Measurements from ENCODE around the gene STK32B.
A peak's percentile ranks its signal among the peaks of the same experiment; 100 is the strongest.
"Not testable (repeated sequence)": the region's sequence is repeated elsewhere in the genome, so short reads cannot be mapped to it uniquely, and the experiment has no call there.

The STK32B gene

GRCh38 chr4:5443976-5444802 lies 392.9 kb downstream of the STK32B start:
- not testable (repeated sequence) for H3K27ac ChIP-seq (ENCODE audit: low read depth, low read length); H4K12ac ChIP-seq (ENCODE audit: low read depth, low read length); H4K8ac ChIP-seq (ENCODE audit: low read depth, low read length); H3K9ac ChIP-seq (ENCODE audit: low read length); H3K79me2 ChIP-seq (ENCODE audit: control insufficient read depth, insufficient read depth, low read length, poor library complexity); H3K4me1 ChIP-seq (ENCODE audit: control insufficient read depth in 1 of 2, insufficient read depth in 2 of 2, low read length in 2 of 2); H4K91ac ChIP-seq (ENCODE audit: low read depth, low read length); H3K18ac ChIP-seq (ENCODE audit: low read length); H3K36me3 ChIP-seq (ENCODE audit: control insufficient read depth in 1 of 2, insufficient read depth in 2 of 2, low read length in 2 of 2); H3K4me2 ChIP-seq (ENCODE audit: low read length); H2AFZ ChIP-seq (ENCODE audit: insufficient read depth, low read length, poor library complexity); H2BK5ac ChIP-seq (ENCODE audit: low read depth, low read length, poor library complexity); H3K14ac ChIP-seq (ENCODE audit: low read length); H3K79me1 ChIP-seq (ENCODE audit: low read length); H2AK5ac ChIP-seq (ENCODE audit: low read length); H2BK12ac ChIP-seq (ENCODE audit: low read length); H3K4me3 ChIP-seq (ENCODE audit: low read depth, low read length); H3K27me3 ChIP-seq (ENCODE audit: insufficient read depth, low read length); H3K23ac ChIP-seq (ENCODE audit: low read length); DNase-seq; H2BK120ac ChIP-seq (ENCODE audit: insufficient read depth, low read length, poor library complexity); H3K9me3 ChIP-seq (ENCODE audit: insufficient read depth, low read depth, low read length); H3K4ac ChIP-seq (ENCODE audit: low read depth, low read length)
- no CpG with 5 or more reads among the region's 31 CpGs for WGBS (ENCODE audit: extremely low coverage, insufficient coverage, insufficient read length)

- peaks cover 2% of the 10 kb centered on the region for H3K79me2 ChIP-seq (ENCODE audit: control insufficient read depth, insufficient read depth, low read length, poor library complexity)
- H3K14ac ChIP-seq (ENCODE audit: low read length) = no peak overlapping the region
- H3K4me1 ChIP-seq (ENCODE audit: control insufficient read depth in 1 of 2, insufficient read depth in 2 of 2, low read length in 2 of 2) = no peaks in the 10 kb centered on the region
- no peaks in the 10 kb centered on the region for H3K27me3 ChIP-seq (ENCODE audit: insufficient read depth, low read length)
- no peaks in the 10 kb centered on the region for H3K9me3 ChIP-seq (ENCODE audit: insufficient read depth, low read depth, low read length)
- no peak overlapping the region for H2BK120ac ChIP-seq (ENCODE audit: insufficient read depth, low read length, poor library complexity)
- H2BK12ac ChIP-seq (ENCODE audit: low read length) = no peak overlapping the region
- H3K4ac ChIP-seq (ENCODE audit: low read depth, low read length) = no peak overlapping the region
- no peak for DNase-seq
- H4K91ac ChIP-seq (ENCODE audit: low read depth, low read length) = no peak overlapping the region
- H3K23ac ChIP-seq (ENCODE audit: low read length) = no peak overlapping the region
- no peak overlapping the region for H3K18ac ChIP-seq (ENCODE audit: low read length)
- no peak overlapping the region for H2BK5ac ChIP-seq (ENCODE audit: low read depth, low read length, poor library complexity)
- WGBS (ENCODE audit: extremely low coverage, insufficient coverage, insufficient read length) = no CpG with 5 or more reads among the region's 10 CpGs
- no peaks in the 10 kb centered on the region for H3K36me3 ChIP-seq (ENCODE audit: control insufficient read depth in 1 of 2, insufficient read depth in 2 of 2, low read length in 2 of 2)
- H4K8ac ChIP-seq (ENCODE audit: low read depth, low read length) = no peak overlapping the region
- no peak overlapping the region for H3K9ac ChIP-seq (ENCODE audit: low read length)
- no peak overlapping the region for H2AK5ac ChIP-seq (ENCODE audit: low read length)
- H3K4me3 ChIP-seq (ENCODE audit: low read depth, low read length) = no peak overlapping the region
- H3K27ac ChIP-seq (ENCODE audit: low read depth, low read length) = no peak overlapping the region
- no peak overlapping the region for H2AFZ ChIP-seq (ENCODE audit: insufficient read depth, low read length, poor library complexity)
- H4K12ac ChIP-seq (ENCODE audit: low read depth, low read length) = no peak overlapping the region
- no peaks in the 10 kb centered on the region for H3K79me1 ChIP-seq (ENCODE audit: low read length)
- no peak overlapping the region for H3K4me2 ChIP-seq (ENCODE audit: low read length)
These were observed 393.7 kb downstream of the STK32B start for GRCh38 chr4:5444918-5445517.

GRCh38 chr4:5446595-5447226 lies 395.4 kb downstream of the STK32B start:
- Histone ChIP-seq H2BK12ac (ENCODE audit: low read length) (peak overlapping the region; percentile 16), H2BK120ac (ENCODE audit: insufficient read depth, low read length, poor library complexity) (no peak overlapping the region), H3K27me3 (ENCODE audit: insufficient read depth, low read length) (no peaks in the 10 kb centered on the region), H3K4me3 (ENCODE audit: low read depth, low read length) (no peak overlapping the region), H3K9me3 (ENCODE audit: insufficient read depth, low read depth, low read length) (no peaks in the 10 kb centered on the region), H3K36me3 (ENCODE audit: control insufficient read depth in 1 of 2, insufficient read depth in 2 of 2, low read length in 2 of 2) (no peaks in the 10 kb centered on the region), H3K9ac (ENCODE audit: low read length) (no peak overlapping the region), H2BK5ac (ENCODE audit: low read depth, low read length, poor library complexity) (no peak overlapping the region), H2AFZ (ENCODE audit: insufficient read depth, low read length, poor library complexity) (no peak overlapping the region), H3K27ac (ENCODE audit: low read depth, low read length) (no peak overlapping the region), H3K23ac (ENCODE audit: low read length) (no peak overlapping the region), H3K14ac (ENCODE audit: low read length) (peak overlapping the region; percentile 8), H2AK5ac (ENCODE audit: low read length) (no peak overlapping the region), H3K79me2 (ENCODE audit: control insufficient read depth, insufficient read depth, low read length, poor library complexity) (peaks cover 2% of the 10 kb centered on the region), H3K79me1 (ENCODE audit: low read length) (no peaks in the 10 kb centered on the region), H3K4ac (ENCODE audit: low read depth, low read length) (no peak overlapping the region), H3K4me2 (ENCODE audit: low read length) (no peak overlapping the region), H4K91ac (ENCODE audit: low read depth, low read length) (no peak overlapping the region), H3K4me1 (ENCODE audit: control insufficient read depth in 1 of 2, insufficient read depth in 2 of 2, low read length in 2 of 2) (no peaks in the 10 kb centered on the region), H3K18ac (ENCODE audit: low read length) (no peak overlapping the region), H4K8ac (ENCODE audit: low read depth, low read length) (no peak overlapping the region), H4K12ac (ENCODE audit: low read depth, low read length) (no peak overlapping the region)
- WGBS (ENCODE audit: extremely low coverage, insufficient coverage, insufficient read length) = no CpG with 5 or more reads among the region's 17 CpGs
- DNase-seq = no peak

GRCh38 chr4:5447755-5448154 lies 396.5 kb downstream of the STK32B start:
- H3K9ac ChIP-seq (ENCODE audit: low read length) = no peak overlapping the region
- H3K79me1 ChIP-seq (ENCODE audit: low read length) = no peaks in the 10 kb centered on the region
- H3K79me2 ChIP-seq (ENCODE audit: control insufficient read depth, insufficient read depth, low read length, poor library complexity) = peaks cover 2% of the 10 kb centered on the region
- no peaks in the 10 kb centered on the region for H3K27me3 ChIP-seq (ENCODE audit: insufficient read depth, low read length)
- H2AFZ ChIP-seq (ENCODE audit: insufficient read depth, low read length, poor library complexity) = no peak overlapping the region
- no peaks in the 10 kb centered on the region for H3K36me3 ChIP-seq (ENCODE audit: control insufficient read depth in 1 of 2, insufficient read depth in 2 of 2, low read length in 2 of 2)
- no peaks in the 10 kb centered on the region for H3K4me1 ChIP-seq (ENCODE audit: control insufficient read depth in 1 of 2, insufficient read depth in 2 of 2, low read length in 2 of 2)
- no peak overlapping the region for H3K27ac ChIP-seq (ENCODE audit: low read depth, low read length)
- H3K14ac ChIP-seq (ENCODE audit: low read length) = no peak overlapping the region
- H2BK5ac ChIP-seq (ENCODE audit: low read depth, low read length, poor library complexity) = no peak overlapping the region
- no peak overlapping the region for H3K4me3 ChIP-seq (ENCODE audit: low read depth, low read length)
- no peak overlapping the region for H3K4me2 ChIP-seq (ENCODE audit: low read length)
- no peak overlapping the region for H3K23ac ChIP-seq (ENCODE audit: low read length)
- no peak overlapping the region for H3K18ac ChIP-seq (ENCODE audit: low read length)
- no peak overlapping the region for H2BK12ac ChIP-seq (ENCODE audit: low read length)
- no peak overlapping the region for H4K12ac ChIP-seq (ENCODE audit: low read depth, low read length)
- WGBS (ENCODE audit: extremely low coverage, insufficient coverage, insufficient read length) = no CpG with 5 or more reads among the region's 3 CpGs
- H3K9me3 ChIP-seq (ENCODE audit: insufficient read depth, low read depth, low read length) = no peaks in the 10 kb centered on the region
- H3K4ac ChIP-seq (ENCODE audit: low read depth, low read length) = no peak overlapping the region
- H2AK5ac ChIP-seq (ENCODE audit: low read length) = no peak overlapping the region
- no peak overlapping the region for H4K91ac ChIP-seq (ENCODE audit: low read depth, low read length)
- no peak for DNase-seq
- no peak overlapping the region for H2BK120ac ChIP-seq (ENCODE audit: insufficient read depth, low read length, poor library complexity)
- H4K8ac ChIP-seq (ENCODE audit: low read depth, low read length) = no peak overlapping the region
